Hepatocyte (in vitro differentiated cells): ENCODE measurements around the gene POLD2. TPM values are rescaled to one million over a fixed set of nuclear protein-coding genes. Genes with fewer than 3 reads are reported as not detected.

ENCODE experiments used
- DNase-seq: peaks from one replicate; pipeline ENCODE4 v3.0.0-alpha.2; 2016; ENCODE audit warnings: low spot score
- H2AFZ ChIP-seq: fragments of 200-600 bp; sonication (generic); 2 replicates; pipeline ENCODE4 v1.6.0; 2016; ENCODE audit warnings: antibody characterized with exemption, mild to moderate bottlenecking
- H3K27ac ChIP-seq: fragments of 200-600 bp; sonication (generic); 2 replicates; pipeline ENCODE4 v1.5.1; 2016; ENCODE audit warnings: mild to moderate bottlenecking
- H3K27me3 ChIP-seq: fragments of 200-600 bp; sonication (generic); 2 replicates; pipeline ENCODE4 v1.6.1; 2016
- H3K36me3 ChIP-seq: fragments of 200-600 bp; sonication (generic); replicated peaks from 2 replicates; pipeline ENCODE4 v1.5.1; 2016; ENCODE audit warnings: low read depth; ENCODE audit not compliant: insufficient read depth
- H3K4me1 ChIP-seq: fragments of 200-600 bp; sonication (generic); 2 replicates; pipeline ENCODE4 v1.5.1; 2016; ENCODE audit warnings: mild to moderate bottlenecking, moderate library complexity; ENCODE audit not compliant: insufficient read depth
- H3K4me2 ChIP-seq: fragments of 200-600 bp; sonication (generic); 2 replicates; pipeline ENCODE4 v1.6.0; 2016
- H3K4me3 ChIP-seq: fragments of 200-600 bp; sonication (generic); 2 replicates; pipeline ENCODE4 v1.5.1; 2016; ENCODE audit warnings: mild to moderate bottlenecking
- H3K79me2 ChIP-seq: fragments of 200-600 bp; sonication (generic); 2 replicates; pipeline ENCODE4 v1.6.0; 2017; ENCODE audit warnings: mild to moderate bottlenecking
- H3K9me2 ChIP-seq: fragments of 200-600 bp; sonication (generic); replicated peaks from 2 replicates; pipeline ENCODE4 v1.6.0; 2017; ENCODE audit warnings: mild to moderate bottlenecking; ENCODE audit not compliant: insufficient read depth
- H3K9me3 ChIP-seq: fragments of 200-600 bp; sonication (generic); 2 replicates; pipeline ENCODE4 v1.5.1; 2016; ENCODE audit warnings: low read depth, mild to moderate bottlenecking
- H4K20me1 ChIP-seq: fragments of 200-600 bp; sonication (generic); 2 replicates; pipeline ENCODE4 v1.6.0; 2016; ENCODE audit warnings: mild to moderate bottlenecking; ENCODE audit not compliant: insufficient read depth, poor library complexity, severe bottlenecking
- EZH2 ChIP-seq: fragments of 200-600 bp; sonication (generic); IDR thresholded peaks from 2 replicates; pipeline ENCODE4 v1.6.1; 2016; ENCODE audit warnings: antibody characterized with exemption, mild to moderate bottlenecking, borderline replicate concordance
- EZH2phosphoT487 ChIP-seq: fragments of 200-600 bp; sonication (generic); IDR thresholded peaks from one replicate; pipeline ENCODE4 v1.6.1; 2018; ENCODE audit warnings: antibody characterized with exemption, mild to moderate bottlenecking, low read depth, moderate library complexity; ENCODE audit not compliant: unreplicated experiment, severe bottlenecking
- whole genome bisulfite sequencing: methylation state at CpG from one replicate; pipeline ENCODE4 v1.1.6; 2016; ENCODE audit warnings: low lambda C conversion rate; ENCODE audit errors: missing lambda C conversion rate; 5-methylcytosine and 5-hydroxymethylcytosine counted together
- polyA plus RNA-seq: library from polyadenylated mRNA; unstranded; fragments of >200 nt; fragmentation: Nextera tagmentation; extraction: Ambion mirVana; gene quantifications from 2 replicates; pipeline ENCODE4 v1.2.1, GENCODE V29; 2016
- total RNA-seq: library from RNA; depleted of rRNA; stranded (reverse); fragments of >200 nt; gene quantifications from 2 replicates; pipeline ENCODE4 v1.2.3, GENCODE V29; 2014
- TF ChIP-seq, protein P1 (sequence below): fragments of 200-600 bp; sonication (generic); IDR thresholded peaks from 2 replicates; pipeline ENCODE4 v1.5.1; 2016; ENCODE audit warnings: antibody characterized with exemption, mild to moderate bottlenecking; ENCODE audit not compliant: poor library complexity

The POLD2 gene
- total and polyA plus RNA-seq, 2 experiments from 2014 or later: 59.9 to 110 TPM

DNA sequence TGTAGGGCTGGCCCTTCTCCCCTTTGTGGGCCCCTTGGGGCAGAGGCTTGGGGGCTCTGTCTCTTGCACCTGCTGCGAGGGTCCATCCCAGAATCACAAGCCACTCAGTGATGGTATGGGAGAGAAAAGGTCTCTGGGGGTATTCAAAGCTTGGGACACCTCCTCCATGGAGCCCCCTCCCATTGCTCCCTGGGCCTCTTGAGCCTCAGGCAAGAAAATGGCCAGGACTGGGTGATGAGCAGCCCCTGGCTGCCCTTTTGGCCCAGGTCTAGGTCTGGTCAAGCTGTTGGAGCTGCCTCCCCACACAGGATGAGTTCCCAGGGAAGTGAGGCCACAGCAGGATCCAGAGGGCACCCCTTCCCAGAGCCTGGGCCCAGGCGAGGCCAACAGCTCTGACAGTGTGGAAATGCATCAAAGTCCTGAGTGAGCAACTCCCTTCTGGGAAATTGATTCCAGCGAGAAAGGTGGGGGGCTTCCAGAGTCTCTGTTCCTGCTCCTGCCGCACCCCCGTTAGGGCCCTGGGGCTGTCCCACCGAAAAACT lies 21.1 kb upstream of the POLD2 start:
- Histone ChIP-seq H3K4me1 (peaks cover 9% of the 10 kb centered on the region), H3K9me3 (no peaks in the 10 kb centered on the region), H3K79me2 (no peaks in the 10 kb centered on the region), H3K4me3 (no peak overlapping the region), H3K4me2 (no peak overlapping the region), H3K36me3 (no peaks in the 10 kb centered on the region), H3K9me2 (no peaks in the 10 kb centered on the region), H3K27ac (no peak overlapping the region), H2AFZ (no peak overlapping the region), H3K27me3 (peaks cover 22% of the 10 kb centered on the region), H4K20me1 (no peaks in the 10 kb centered on the region)
- 82% methylated on average over 6 of the region's 6 CpGs for WGBS
- TF ChIP-seq EZH2phosphoT487 (no peak), EZH2 (no peak)
- TF ChIP-seq, protein P1, sequence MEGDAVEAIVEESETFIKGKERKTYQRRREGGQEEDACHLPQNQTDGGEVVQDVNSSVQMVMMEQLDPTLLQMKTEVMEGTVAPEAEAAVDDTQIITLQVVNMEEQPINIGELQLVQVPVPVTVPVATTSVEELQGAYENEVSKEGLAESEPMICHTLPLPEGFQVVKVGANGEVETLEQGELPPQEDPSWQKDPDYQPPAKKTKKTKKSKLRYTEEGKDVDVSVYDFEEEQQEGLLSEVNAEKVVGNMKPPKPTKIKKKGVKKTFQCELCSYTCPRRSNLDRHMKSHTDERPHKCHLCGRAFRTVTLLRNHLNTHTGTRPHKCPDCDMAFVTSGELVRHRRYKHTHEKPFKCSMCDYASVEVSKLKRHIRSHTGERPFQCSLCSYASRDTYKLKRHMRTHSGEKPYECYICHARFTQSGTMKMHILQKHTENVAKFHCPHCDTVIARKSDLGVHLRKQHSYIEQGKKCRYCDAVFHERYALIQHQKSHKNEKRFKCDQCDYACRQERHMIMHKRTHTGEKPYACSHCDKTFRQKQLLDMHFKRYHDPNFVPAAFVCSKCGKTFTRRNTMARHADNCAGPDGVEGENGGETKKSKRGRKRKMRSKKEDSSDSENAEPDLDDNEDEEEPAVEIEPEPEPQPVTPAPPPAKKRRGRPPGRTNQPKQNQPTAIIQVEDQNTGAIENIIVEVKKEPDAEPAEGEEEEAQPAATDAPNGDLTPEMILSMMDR: no peak
- no peak for DNase-seq

DNA sequence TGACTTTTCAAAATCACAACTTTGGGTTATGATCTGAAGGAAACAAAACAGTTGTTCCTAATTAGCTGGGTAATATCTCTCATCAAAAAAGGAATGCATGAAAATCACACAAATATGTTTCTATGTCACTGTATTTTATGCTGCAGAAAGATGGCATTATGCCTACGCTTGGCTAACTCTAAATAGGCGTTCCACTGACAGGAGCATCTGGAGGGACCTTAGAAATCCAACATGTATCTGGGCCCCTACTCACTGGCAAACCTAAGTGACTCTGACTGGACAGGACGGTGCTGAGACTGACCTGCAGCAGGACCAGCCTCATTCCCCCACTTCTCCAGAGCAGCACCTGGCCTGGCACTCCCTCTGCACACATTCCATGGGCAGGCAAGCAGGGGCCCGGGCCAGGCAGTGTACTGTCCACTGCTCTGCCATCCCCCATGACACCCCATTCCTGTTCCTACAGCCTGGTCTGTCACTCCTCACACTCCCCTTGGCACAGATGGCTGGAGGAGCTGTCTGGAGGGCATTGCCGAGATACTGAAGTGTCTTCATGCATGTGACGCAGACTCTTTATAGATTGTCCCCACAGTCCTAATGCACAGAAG lies 20.4 kb upstream of the POLD2 start:
- no peak overlapping the region for H3K4me2 ChIP-seq
- no peaks in the 10 kb centered on the region for H3K9me3 ChIP-seq
- no peak for DNase-seq
- peaks cover 9% of the 10 kb centered on the region for H3K4me1 ChIP-seq
- 90% methylated on average over 6 of the region's 6 CpGs for WGBS
- no peaks in the 10 kb centered on the region for H4K20me1 ChIP-seq
- H3K9me2 ChIP-seq: no peaks in the 10 kb centered on the region
- H2AFZ ChIP-seq: no peak overlapping the region
- no peaks in the 10 kb centered on the region for H3K79me2 ChIP-seq
- peaks cover 22% of the 10 kb centered on the region for H3K27me3 ChIP-seq
- no peak overlapping the region for H3K27ac ChIP-seq
- TF ChIP-seq, protein P1: no peak
- no peak for TF ChIP-seq EZH2
- TF ChIP-seq EZH2phosphoT487: no peak
- no peaks in the 10 kb centered on the region for H3K36me3 ChIP-seq
- H3K4me3 ChIP-seq: no peak overlapping the region

DNA sequence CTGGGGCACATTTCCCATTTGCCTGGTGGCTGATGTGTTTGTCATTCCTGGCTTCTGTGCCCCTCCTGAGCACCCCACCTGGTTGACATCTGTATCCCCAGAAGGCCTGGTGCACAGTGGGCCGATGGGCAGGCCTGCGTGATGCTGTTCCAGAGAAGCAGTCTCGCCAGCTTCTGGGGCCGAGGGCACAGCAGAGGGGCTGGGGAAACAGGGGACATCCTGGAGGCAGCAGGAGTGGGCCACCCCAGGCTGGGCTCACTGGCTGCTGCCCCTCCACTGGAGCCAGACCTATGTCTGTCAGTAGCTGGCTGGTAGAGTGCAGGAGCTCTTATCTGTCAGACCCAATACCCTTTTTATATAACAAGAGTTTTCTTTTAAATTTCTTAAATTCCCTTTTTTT lies 18.7 kb upstream of the POLD2 start:
- Histone ChIP-seq H3K4me1 (peaks cover 9% of the 10 kb centered on the region), H3K27me3 (peaks cover 20% of the 10 kb centered on the region), H4K20me1 (no peaks in the 10 kb centered on the region), H3K36me3 (no peaks in the 10 kb centered on the region), H3K4me2 (no peak overlapping the region), H3K4me3 (no peak overlapping the region), H3K9me2 (no peaks in the 10 kb centered on the region), H2AFZ (no peak overlapping the region), H3K9me3 (no peaks in the 10 kb centered on the region), H3K79me2 (no peaks in the 10 kb centered on the region), H3K27ac (no peak overlapping the region)
- DNase-seq: no peak
- no peak for TF ChIP-seq EZH2
- no peak for TF ChIP-seq EZH2phosphoT487
- TF ChIP-seq, protein P1: no peak
- 91% methylated on average over 4 of the region's 4 CpGs for WGBS
